Liver (tissue), 9 donors: Measurements from ENCODE around the gene LCN6. TPM values are rescaled to one million over a fixed set of nuclear protein-coding genes. Genes with fewer than 3 reads are reported as not detected.
A peak's percentile ranks its signal among the peaks of the same experiment; 100 is the strongest.

ENCODE experiments used
- DNase-seq: peaks from one replicate; pipeline ENCODE4 v3.0.0-alpha.2; 2017; ENCODE audit warnings: low spot score
- H3K27ac ChIP-seq, 2 donors: one replicate each; pipeline ENCODE4 v1.7.0; 2013; ENCODE audit warnings: inconsistent platforms in 2 of 2, low read length in 2 of 2, control low read depth in 1 of 2, low read depth in 1 of 2, mild to moderate bottlenecking in 1 of 2
- H3K27me3 ChIP-seq, 4 donors: one replicate each; pipeline versions ENCODE4 v1.6.1 to v1.7.0; 2013; ENCODE audit warnings: low read length in 3 of 4, inconsistent platforms in 1 of 4, mild to moderate bottlenecking in 1 of 4, moderate library complexity in 1 of 4; ENCODE audit not compliant: control insufficient read depth in 4 of 4, insufficient read depth in 4 of 4
- H3K36me3 ChIP-seq, 4 donors: one replicate each; pipeline versions ENCODE4 v1.6.1 to v1.7.0; 2013; ENCODE audit warnings: low read length in 3 of 4, mild to moderate bottlenecking in 3 of 4, low read depth in 1 of 4, moderate library complexity in 1 of 4; ENCODE audit not compliant: control insufficient read depth in 4 of 4, insufficient read depth in 3 of 4
- H3K4me1 ChIP-seq, 4 donors: one replicate each; pipeline versions ENCODE4 v1.6.1 to v1.7.0; 2013; ENCODE audit warnings: low read length in 3 of 4, mild to moderate bottlenecking in 3 of 4, moderate library complexity in 1 of 4; ENCODE audit not compliant: control insufficient read depth in 4 of 4, insufficient read depth in 4 of 4
- H3K4me3 ChIP-seq, 3 donors: one replicate each; pipeline versions ENCODE4 v1.6.1 to v1.7.0; 2013; ENCODE audit warnings: low read length in 3 of 3, control low read depth in 1 of 3, low read depth in 1 of 3, mild to moderate bottlenecking in 1 of 3
- H3K9ac ChIP-seq, 2 donors: one replicate each; pipeline ENCODE4 v1.7.0; 2013; ENCODE audit warnings: low read length in 2 of 2, mild to moderate bottlenecking in 2 of 2, moderate library complexity in 2 of 2, control low read depth in 1 of 2, low read depth in 1 of 2
- H3K9me3 ChIP-seq, 4 donors: one replicate each; pipeline versions ENCODE4 v1.6.1 to v1.7.0; 2013; ENCODE audit warnings: low read length in 3 of 4; ENCODE audit not compliant: control insufficient read depth in 4 of 4
- EGR1 ChIP-seq, 2 donors: IDR thresholded peaks; 2 replicates each; pipeline ENCODE4 v1.6.1; 2016 to 2018; ENCODE audit warnings: antibody characterized with exemption in 2 of 2, low read depth in 2 of 2
- FOXA2 ChIP-seq: IDR thresholded peaks from 2 replicates; pipeline ENCODE4 v1.6.1; 2016; ENCODE audit warnings: antibody characterized with exemption
- GABPA ChIP-seq, 2 donors: IDR thresholded peaks in 1 of 2; conservative IDR thresholded peaks in 1 of 2; 2 replicates each; pipeline ENCODE4 v1.6.1; 2016; ENCODE audit warnings: antibody characterized with exemption in 2 of 2, mild to moderate bottlenecking in 1 of 2, moderate library complexity in 1 of 2
- HNF4A ChIP-seq, 2 donors: conservative IDR thresholded peaks; 2 replicates each; pipeline ENCODE4 v1.6.1; 2016; ENCODE audit warnings: antibody characterized with exemption in 2 of 2, mild to moderate bottlenecking in 2 of 2
- HNF4G ChIP-seq: IDR thresholded peaks from 2 replicates; pipeline ENCODE4 v1.6.1; 2016; ENCODE audit warnings: antibody characterized with exemption
- JUND ChIP-seq, 2 donors: IDR thresholded peaks; 2 replicates each; pipeline ENCODE4 v1.6.1; 2016; ENCODE audit warnings: antibody characterized with exemption in 2 of 2
- RAD21 ChIP-seq, 2 donors: IDR thresholded peaks; 2 replicates each; pipeline ENCODE4 v1.6.1; 2016; ENCODE audit warnings: antibody characterized with exemption in 2 of 2, mild to moderate bottlenecking in 2 of 2
- SP1 ChIP-seq: IDR thresholded peaks from 2 replicates; pipeline ENCODE4 v1.6.1; 2018; ENCODE audit warnings: antibody characterized with exemption, mild to moderate bottlenecking
- TAF1 ChIP-seq: conservative IDR thresholded peaks from 2 replicates; pipeline ENCODE4 v1.6.1; 2016; ENCODE audit warnings: antibody characterized with exemption, mild to moderate bottlenecking
- YY1 ChIP-seq: IDR thresholded peaks from 2 replicates; pipeline ENCODE4 v1.6.1; 2016; ENCODE audit warnings: antibody characterized with exemption, mild to moderate bottlenecking
- WGBS: extraction: QIAGEN DNeasy Blood & Tissue Kit; methylation state at CpG from one replicate; pipeline ENCODE4 v1.1.7; 2013; 5-methylcytosine and 5-hydroxymethylcytosine counted together
- polyA plus RNA-seq, 2 donors: library from polyadenylated mRNA; stranded (reverse) in 1 of 2; unstranded in 1 of 2; fragments of 200-250 nt in 1 of 2; fragments of >200 nt in 1 of 2; fragmentation: Nextera tagmentation in 1 of 2; extraction: Ambion mirVana in 1 of 2; gene quantifications; one replicate each; pipeline versions ENCODE4 v1.2.1 to v1.2.3, GENCODE V29; 2013 to 2015
- total RNA-seq, 2 donors: library from RNA; depleted of rRNA; stranded (reverse); fragments of >200 nt; gene quantifications; one replicate each; pipeline ENCODE4 v1.2.3, GENCODE V29; 2014
- TF ChIP-seq, protein P1 (sequence below): IDR thresholded peaks from 2 replicates; pipeline ENCODE4 v1.6.1; 2016; ENCODE audit warnings: antibody characterized with exemption, mild to moderate bottlenecking
- TF ChIP-seq, protein P2 (sequence below): fragments of 150-350 bp; IDR thresholded peaks from 2 replicates; pipeline ENCODE4 v1.5.1; 2017; ENCODE audit warnings: improper control_type of control experiment, low read depth, low read length; ENCODE audit not compliant: missing input control
- TF ChIP-seq, protein P3 (sequence below): IDR thresholded peaks from 2 replicates; pipeline ENCODE4 v1.6.1; 2016; ENCODE audit warnings: antibody characterized with exemption
- TF ChIP-seq, protein P4 (sequence below): IDR thresholded peaks from 2 replicates; pipeline ENCODE4 v1.6.1; 2016; ENCODE audit warnings: antibody characterized with exemption
- donor health status: healthy.
- donor health status: healthy.
- donor health status: healthy.
- donor health status: healthy.
- donor health status: healthy.

LCN6 gene
- total and polyA plus RNA-seq, 4 donors, result 0.14 to 0.32 TPM; not detected in 2

DNA sequence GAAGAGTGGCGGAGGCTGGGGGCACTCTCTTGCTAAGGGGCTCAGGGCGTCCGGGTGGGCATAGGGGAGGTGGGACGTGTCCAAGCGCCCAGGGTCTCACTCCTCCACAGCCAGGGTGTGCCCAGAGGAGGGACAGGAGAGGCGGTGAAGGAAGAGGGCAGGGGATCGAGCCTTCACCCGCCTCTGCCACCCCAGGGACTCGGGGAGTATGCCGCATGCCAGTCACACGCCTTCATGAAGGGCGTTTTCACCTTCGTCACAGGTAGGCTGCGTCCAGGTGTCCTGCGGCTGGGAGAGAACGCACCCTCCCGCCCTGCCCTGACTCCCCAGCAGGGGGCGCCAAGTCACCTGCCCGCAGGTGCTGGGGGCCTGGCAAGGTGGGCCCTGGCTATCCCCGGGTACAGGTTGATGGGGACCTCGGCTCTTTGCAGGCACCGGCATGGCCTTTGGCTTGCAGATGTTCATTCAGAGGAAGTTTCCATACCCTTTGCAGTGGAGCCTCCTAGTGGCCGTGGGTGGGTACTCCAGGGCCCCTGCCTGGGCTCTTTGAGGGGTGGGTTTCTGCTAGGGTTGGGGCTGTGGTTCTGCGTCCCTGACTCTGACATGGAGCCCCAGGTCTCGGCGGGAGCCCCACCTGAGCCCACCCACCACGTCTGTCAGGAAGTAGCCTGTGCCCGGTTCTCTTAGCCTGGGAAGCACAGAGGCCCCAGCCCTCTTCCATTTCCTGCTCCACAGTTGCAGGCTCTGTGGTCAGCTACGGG is 43.4 kb upstream of the LCN6 start:
- Histone ChIP-seq H3K27ac (peak overlapping the region; percentile 91 to 92), H3K36me3 (peaks cover 0 to 2% (median under 1%) of the 10 kb centered on the region in 4 donors), H3K27me3 (no peaks in the 10 kb centered on the region), H3K4me3 (peak overlapping the region; percentile 67 to 78 (median 75)), H3K9me3 (no peaks in the 10 kb centered on the region), H3K9ac (peak overlapping the region; percentile 60 to 67), H3K4me1 (peaks cover 6 to 54% (median 44%) of the 10 kb centered on the region in 4 donors)
- peak; percentile 75 for DNase-seq
- peak; percentile 72 to 76 for TF ChIP-seq RAD21 (IDR thresholded peaks at IDR 0.05)
- TF ChIP-seq, protein P1, sequence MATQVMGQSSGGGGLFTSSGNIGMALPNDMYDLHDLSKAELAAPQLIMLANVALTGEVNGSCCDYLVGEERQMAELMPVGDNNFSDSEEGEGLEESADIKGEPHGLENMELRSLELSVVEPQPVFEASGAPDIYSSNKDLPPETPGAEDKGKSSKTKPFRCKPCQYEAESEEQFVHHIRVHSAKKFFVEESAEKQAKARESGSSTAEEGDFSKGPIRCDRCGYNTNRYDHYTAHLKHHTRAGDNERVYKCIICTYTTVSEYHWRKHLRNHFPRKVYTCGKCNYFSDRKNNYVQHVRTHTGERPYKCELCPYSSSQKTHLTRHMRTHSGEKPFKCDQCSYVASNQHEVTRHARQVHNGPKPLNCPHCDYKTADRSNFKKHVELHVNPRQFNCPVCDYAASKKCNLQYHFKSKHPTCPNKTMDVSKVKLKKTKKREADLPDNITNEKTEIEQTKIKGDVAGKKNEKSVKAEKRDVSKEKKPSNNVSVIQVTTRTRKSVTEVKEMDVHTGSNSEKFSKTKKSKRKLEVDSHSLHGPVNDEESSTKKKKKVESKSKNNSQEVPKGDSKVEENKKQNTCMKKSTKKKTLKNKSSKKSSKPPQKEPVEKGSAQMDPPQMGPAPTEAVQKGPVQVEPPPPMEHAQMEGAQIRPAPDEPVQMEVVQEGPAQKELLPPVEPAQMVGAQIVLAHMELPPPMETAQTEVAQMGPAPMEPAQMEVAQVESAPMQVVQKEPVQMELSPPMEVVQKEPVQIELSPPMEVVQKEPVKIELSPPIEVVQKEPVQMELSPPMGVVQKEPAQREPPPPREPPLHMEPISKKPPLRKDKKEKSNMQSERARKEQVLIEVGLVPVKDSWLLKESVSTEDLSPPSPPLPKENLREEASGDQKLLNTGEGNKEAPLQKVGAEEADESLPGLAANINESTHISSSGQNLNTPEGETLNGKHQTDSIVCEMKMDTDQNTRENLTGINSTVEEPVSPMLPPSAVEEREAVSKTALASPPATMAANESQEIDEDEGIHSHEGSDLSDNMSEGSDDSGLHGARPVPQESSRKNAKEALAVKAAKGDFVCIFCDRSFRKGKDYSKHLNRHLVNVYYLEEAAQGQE, result peak; percentile 13
- no peak for TF ChIP-seq HNF4A (conservative IDR thresholded peaks at IDR 0.05)
- TF ChIP-seq, protein P2, sequence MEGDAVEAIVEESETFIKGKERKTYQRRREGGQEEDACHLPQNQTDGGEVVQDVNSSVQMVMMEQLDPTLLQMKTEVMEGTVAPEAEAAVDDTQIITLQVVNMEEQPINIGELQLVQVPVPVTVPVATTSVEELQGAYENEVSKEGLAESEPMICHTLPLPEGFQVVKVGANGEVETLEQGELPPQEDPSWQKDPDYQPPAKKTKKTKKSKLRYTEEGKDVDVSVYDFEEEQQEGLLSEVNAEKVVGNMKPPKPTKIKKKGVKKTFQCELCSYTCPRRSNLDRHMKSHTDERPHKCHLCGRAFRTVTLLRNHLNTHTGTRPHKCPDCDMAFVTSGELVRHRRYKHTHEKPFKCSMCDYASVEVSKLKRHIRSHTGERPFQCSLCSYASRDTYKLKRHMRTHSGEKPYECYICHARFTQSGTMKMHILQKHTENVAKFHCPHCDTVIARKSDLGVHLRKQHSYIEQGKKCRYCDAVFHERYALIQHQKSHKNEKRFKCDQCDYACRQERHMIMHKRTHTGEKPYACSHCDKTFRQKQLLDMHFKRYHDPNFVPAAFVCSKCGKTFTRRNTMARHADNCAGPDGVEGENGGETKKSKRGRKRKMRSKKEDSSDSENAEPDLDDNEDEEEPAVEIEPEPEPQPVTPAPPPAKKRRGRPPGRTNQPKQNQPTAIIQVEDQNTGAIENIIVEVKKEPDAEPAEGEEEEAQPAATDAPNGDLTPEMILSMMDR, result peak; percentile 75
- 7% methylated on average over 29 of the region's 29 CpGs for WGBS

DNA sequence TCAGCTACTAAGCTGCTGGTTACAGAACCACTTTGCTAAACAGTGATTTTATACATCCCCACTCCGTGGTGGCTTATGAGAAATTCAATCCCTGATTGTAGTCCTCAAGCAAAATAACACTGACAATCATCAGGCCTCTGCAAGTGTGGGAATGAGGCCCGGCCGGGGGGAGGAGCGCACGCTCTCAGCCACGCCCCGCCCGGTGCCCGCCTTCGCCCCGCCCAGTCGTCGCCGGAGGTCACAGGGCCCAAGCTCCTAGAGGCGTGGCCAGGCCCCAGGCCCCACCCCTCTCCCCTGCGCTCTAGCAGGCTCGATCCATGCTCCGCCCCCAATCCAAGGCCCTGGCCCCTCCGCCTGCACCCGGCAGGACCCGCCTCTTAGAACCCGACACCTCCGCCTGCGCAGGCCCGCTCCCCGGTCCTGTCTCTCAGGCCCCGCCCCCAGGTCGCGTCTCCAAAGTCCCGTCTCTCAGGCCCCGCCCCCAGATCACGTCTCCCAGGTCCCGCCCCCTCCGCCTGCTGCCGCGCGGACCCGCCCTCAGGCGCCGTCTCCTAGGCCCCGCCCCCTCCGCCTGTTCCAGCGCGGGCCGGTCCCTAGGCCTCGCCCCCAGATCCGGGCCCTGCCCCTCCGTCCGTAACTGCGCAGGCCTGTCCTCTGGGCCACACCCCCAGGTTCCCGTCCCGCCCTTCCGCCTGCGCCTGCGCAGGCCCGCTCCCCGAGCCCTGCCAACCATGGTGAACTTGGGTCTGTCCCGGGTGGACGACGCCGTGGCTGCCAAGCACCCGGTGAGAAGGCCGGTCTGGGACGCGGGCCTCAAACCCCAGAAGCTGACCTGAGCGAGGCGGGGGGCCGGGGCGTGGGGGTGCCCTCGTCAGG is 42.6 kb upstream of the LCN6 start, which contains the start of gene TMEM141:
Gene TMEM141, plus strand, starts transcription at position 705 of the 876 bp plus-strand sequence. Its CDS starts 27 bp downstream, at position 732.
- under 1% methylated on average over 70 of the region's 70 CpGs for WGBS
- peak within 1 kb of the TSS; percentile 91 to 92 for H3K27ac ChIP-seq
- peak within 1 kb of the TSS; percentile 60 to 76 for H3K9ac ChIP-seq
- H3K36me3 ChIP-seq, result peaks cover 0 to 2% (median under 1%) of the 10 kb centered on the region in 4 donors
- H3K27me3 ChIP-seq, result no peaks in the 10 kb centered on the region
- peak within 1 kb of the TSS; percentile 67 to 78 (median 75) for H3K4me3 ChIP-seq
- peak; percentile 100 for DNase-seq
- H3K9me3 ChIP-seq, result no peaks in the 10 kb centered on the region
- H3K4me1 ChIP-seq, result peaks cover 6 to 62% (median 51%) of the 10 kb centered on the region in 4 donors
- TF ChIP-seq EGR1 (IDR thresholded peaks at IDR 0.05; ENCODE audit: low read depth in 2 of 2), result no peak
- no peak for TF ChIP-seq TAF1
- TF ChIP-seq, protein P3, sequence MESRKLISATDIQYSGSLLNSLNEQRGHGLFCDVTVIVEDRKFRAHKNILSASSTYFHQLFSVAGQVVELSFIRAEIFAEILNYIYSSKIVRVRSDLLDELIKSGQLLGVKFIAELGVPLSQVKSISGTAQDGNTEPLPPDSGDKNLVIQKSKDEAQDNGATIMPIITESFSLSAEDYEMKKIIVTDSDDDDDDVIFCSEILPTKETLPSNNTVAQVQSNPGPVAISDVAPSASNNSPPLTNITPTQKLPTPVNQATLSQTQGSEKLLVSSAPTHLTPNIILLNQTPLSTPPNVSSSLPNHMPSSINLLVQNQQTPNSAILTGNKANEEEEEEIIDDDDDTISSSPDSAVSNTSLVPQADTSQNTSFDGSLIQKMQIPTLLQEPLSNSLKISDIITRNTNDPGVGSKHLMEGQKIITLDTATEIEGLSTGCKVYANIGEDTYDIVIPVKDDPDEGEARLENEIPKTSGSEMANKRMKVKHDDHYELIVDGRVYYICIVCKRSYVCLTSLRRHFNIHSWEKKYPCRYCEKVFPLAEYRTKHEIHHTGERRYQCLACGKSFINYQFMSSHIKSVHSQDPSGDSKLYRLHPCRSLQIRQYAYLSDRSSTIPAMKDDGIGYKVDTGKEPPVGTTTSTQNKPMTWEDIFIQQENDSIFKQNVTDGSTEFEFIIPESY, result no peak
- peak; percentile 88 for TF ChIP-seq SP1
- TF ChIP-seq, protein P2, result no peak
- no peak for TF ChIP-seq HNF4A (conservative IDR thresholded peaks at IDR 0.05)
- TF ChIP-seq, protein P4, sequence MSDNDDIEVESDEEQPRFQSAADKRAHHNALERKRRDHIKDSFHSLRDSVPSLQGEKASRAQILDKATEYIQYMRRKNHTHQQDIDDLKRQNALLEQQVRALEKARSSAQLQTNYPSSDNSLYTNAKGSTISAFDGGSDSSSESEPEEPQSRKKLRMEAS, result peak; percentile 24
- TF ChIP-seq JUND (IDR thresholded peaks at IDR 0.05), result no peak
- no peak for TF ChIP-seq HNF4G
- TF ChIP-seq, protein P1, result peak; percentile 4
- peak; percentile 66 for TF ChIP-seq YY1
- TF ChIP-seq FOXA2, result no peak
- peak in 1 of 2 donors; percentile 79 for TF ChIP-seq GABPA (IDR thresholded peaks at IDR 0.05 in 1 of 2, conservative IDR thresholded peaks at IDR 0.05 in 1 of 2)
